HCT116 (cell line): ENCODE data around the gene SULT1A2. TPM values are rescaled to one million over a fixed set of nuclear protein-coding genes. Genes with fewer than 3 reads are reported as not detected.

Experiments
- ATAC-seq: fragments of 200-7000 bp; cut with Tn5 transposase; 2 replicates; pipeline ENCODE4 v1.9.1; 2020; ENCODE audit warnings: mild to moderate bottlenecking, moderate library complexity
- BruUV-seq: library from RNA; stranded (reverse); fragments of 400-500 nt; replicated peaks from 2 replicates; lab custom pipeline; 2021; lab: Mats Ljungman, UMichigan
- CTCF ChIA-PET: fragments of 300-600 bp; sonication (Branson Sonifier 250); formaldehyde crosslinking; loops from one replicate; lab custom pipeline; 2021; ENCODE audit warnings: antibody characterized with exemption; lab: Charles Lee
- POLR2A ChIA-PET: fragments of 300-600, 350-600 bp; sonication (Branson Sonifier 250); formaldehyde crosslinking; loops from one replicate; lab custom pipeline; 2021; ENCODE audit warnings: antibody characterized with exemption; lab: Charles Lee
- RAD21 ChIA-PET, 2 experiments: fragments of 300-600 bp; sonication (Branson Sonifier 250); formaldehyde crosslinking; loops; one replicate each; lab custom pipeline; 2023; ENCODE audit warnings: low total read pairs in 2 of 2; ENCODE audit not compliant: uncharacterized antibody in 2 of 2, unreplicated experiment in 2 of 2, low non-redundant PET in 1 of 2; lab: Charles Lee
- DNase-seq: peaks from one replicate; pipeline ENCODE4 v3.0.0-alpha.2; 2010; ENCODE audit warnings: low read depth, low spot score
- H2AFZ ChIP-seq: fragments of 200-600 bp; shearing (Covaris generic), sonication (generic); 2 replicates; pipeline ENCODE4 v1.6.1; 2017; ENCODE audit warnings: low read depth, mixed run types, mixed read lengths, antibody characterized with exemption, low read length; ENCODE audit not compliant: poor library complexity, severe bottlenecking
- H3K27ac ChIP-seq: 2 replicates; pipeline ENCODE4 v1.5.1; 2012; ENCODE audit warnings: low read depth, low read length
- H3K27me3 ChIP-seq: fragments of 200-600 bp; sonication (generic); 2 replicates; pipeline ENCODE4 v1.6.1; 2016; ENCODE audit warnings: mixed run types, low read length, mixed read lengths; ENCODE audit not compliant: insufficient read depth
- H3K36me3 ChIP-seq, 2 experiments: fragments of 200-500 bp in 1 of 2; fragments of 200-600 bp in 1 of 2; sonication (Bioruptor generic) in 1 of 2; sonication (generic) in 1 of 2; 2 replicates each; pipeline versions ENCODE4 v1.5.1 to v1.6.1; 2014 to 2016; ENCODE audit warnings: low read length in 2 of 2, inconsistent platforms in 1 of 2, mixed read lengths in 1 of 2, mixed run types in 1 of 2; ENCODE audit not compliant: insufficient read depth in 2 of 2, control insufficient read depth in 1 of 2
- H3K4me1 ChIP-seq, 2 experiments: fragments of 200-600 bp in 1 of 2; sonication (generic) in 1 of 2; 2 replicates each; pipeline versions ENCODE4 v1.5.1 to v1.6.1; 2012 to 2017; ENCODE audit warnings: low read length in 2 of 2, inconsistent platforms in 1 of 2, mild to moderate bottlenecking in 1 of 2, mixed read lengths in 1 of 2, mixed run types in 1 of 2, moderate library complexity in 1 of 2; ENCODE audit not compliant: insufficient read depth in 2 of 2, control insufficient read depth in 1 of 2
- H3K4me2 ChIP-seq: fragments of 200-600 bp; sonication (generic); 2 replicates; pipeline ENCODE4 v1.6.1; 2017; ENCODE audit warnings: mixed run types, low read length, mixed read lengths
- H3K4me3 ChIP-seq, 2 experiments: fragments of 200-600 bp in 1 of 2; sonication (generic) in 1 of 2; replicated peaks in 1 of 2; 2 replicates each; pipeline ENCODE4 v1.5.1; 2011 to 2016; ENCODE audit warnings: low read length in 2 of 2, control low read depth in 1 of 2, low read depth in 1 of 2, mild to moderate bottlenecking in 1 of 2, mixed read lengths in 1 of 2, mixed run types in 1 of 2
- H3K79me2 ChIP-seq: fragments of 200-600 bp; sonication (generic); 2 replicates; pipeline ENCODE4 v1.6.1; 2017; ENCODE audit warnings: mild to moderate bottlenecking, mixed run types, low read length, moderate library complexity, mixed read lengths; ENCODE audit not compliant: insufficient read depth
- H3K9ac ChIP-seq: fragments of 200-600 bp; sonication (generic); 2 replicates; pipeline ENCODE4 v1.6.1; 2016; ENCODE audit warnings: low read length, mixed read lengths
- H3K9me2 ChIP-seq: fragments of 200-600 bp; sonication (generic), shearing (Covaris generic); 2 replicates; pipeline ENCODE4 v1.6.1; 2017; ENCODE audit warnings: mixed run types, mild to moderate bottlenecking, moderate library complexity; ENCODE audit not compliant: insufficient read depth
- H3K9me3 ChIP-seq, 2 experiments: fragments of 200-500 bp in 1 of 2; fragments of 200-600 bp in 1 of 2; sonication (Bioruptor generic) in 1 of 2; sonication (generic) in 1 of 2; 2 replicates each; pipeline ENCODE4 v1.6.1; 2014 to 2017; ENCODE audit warnings: low read length in 2 of 2, mixed read lengths in 2 of 2, inconsistent platforms in 1 of 2, low read depth in 1 of 2, mild to moderate bottlenecking in 1 of 2, mixed run types in 1 of 2, moderate library complexity in 1 of 2; ENCODE audit not compliant: control insufficient read depth in 1 of 2, insufficient read depth in 1 of 2
- H4K20me1 ChIP-seq: fragments of 200-600 bp; sonication (generic), shearing (Covaris generic); 2 replicates; pipeline ENCODE4 v1.6.1; 2017; ENCODE audit warnings: mixed run types, mild to moderate bottlenecking, moderate library complexity; ENCODE audit not compliant: insufficient read depth
- ATF3 ChIP-seq: IDR thresholded peaks from 2 replicates; pipeline ENCODE4 v1.6.1; 2012
- CBX3 ChIP-seq: IDR thresholded peaks from 2 replicates; pipeline ENCODE4 v1.6.1; 2012; ENCODE audit warnings: low read depth
- EZH2 ChIP-seq: fragments of 200-600 bp; sonication (generic); IDR thresholded peaks from 2 replicates; pipeline ENCODE4 v1.6.1; 2017; ENCODE audit warnings: antibody characterized with exemption, mixed run types
- EZH2phosphoT487 ChIP-seq: fragments of 200-600 bp; IDR thresholded peaks from 2 replicates; pipeline ENCODE4 v1.6.1; 2018; ENCODE audit warnings: antibody characterized with exemption, borderline replicate concordance
- FOSL1 ChIP-seq: IDR thresholded peaks from 2 replicates; pipeline ENCODE4 v1.6.1; 2012; ENCODE audit warnings: low read depth
- MAX ChIP-seq: IDR thresholded peaks from 2 replicates; pipeline ENCODE4 v1.6.1; 2012
- POLR2AphosphoS5 ChIP-seq: IDR thresholded peaks from 2 replicates; pipeline ENCODE4 v1.6.1; 2011; ENCODE audit warnings: mild to moderate bottlenecking, low read depth, low read length, moderate library complexity
- SIN3A ChIP-seq: IDR thresholded peaks from 2 replicates; pipeline ENCODE4 v1.6.1; 2012; ENCODE audit warnings: low read depth
- SP1 ChIP-seq: IDR thresholded peaks from 2 replicates; pipeline ENCODE4 v1.6.1; 2012; ENCODE audit warnings: low read depth
- SRF ChIP-seq: IDR thresholded peaks from 2 replicates; pipeline ENCODE4 v1.6.1; 2012; ENCODE audit warnings: low read depth
- TCF7L2 ChIP-seq: IDR thresholded peaks from 2 replicates; pipeline ENCODE4 v1.7.0; 2011; ENCODE audit warnings: borderline replicate concordance, inconsistent platforms; ENCODE audit not compliant: insufficient read depth, insufficient read length; ENCODE audit errors: extremely low read depth
- YY1 ChIP-seq: IDR thresholded peaks from 2 replicates; pipeline ENCODE4 v1.6.1; 2011; ENCODE audit warnings: low read length, low read depth, moderate library complexity, mild to moderate bottlenecking; ENCODE audit not compliant: insufficient replicate concordance; ENCODE audit errors: extremely low read depth
- ZFX ChIP-seq: fragments of 450-650 bp; IDR thresholded peaks from 2 replicates; pipeline ENCODE4 v1.6.1; 2017
- ZNF274 ChIP-seq: fragments of 200-500 bp; sonication (Bioruptor generic); IDR thresholded peaks from 2 replicates; pipeline ENCODE4 v1.6.1; 2014; ENCODE audit warnings: mild to moderate bottlenecking, low read depth, low read length, inconsistent platforms
- intact Hi-C: fragments of 100-400 bp; cut with micrococcal nuclease; formaldehyde crosslinking; loops from 2 replicates; pipeline ENCODE4 v1.10.0; 2022
- total RNA-seq: library from RNA; stranded (reverse); gene quantifications from one replicate; pipeline ENCODE4 v1.2.1, GENCODE V29; 2021; ENCODE audit not compliant: unreplicated experiment
- TF ChIP-seq, protein P1 (sequence below): IDR thresholded peaks from 2 replicates; pipeline ENCODE4 v1.6.1; 2012; ENCODE audit warnings: low read depth
- TF ChIP-seq, protein P2 (sequence below): IDR thresholded peaks from 2 replicates; pipeline ENCODE4 v1.6.1; 2011; ENCODE audit warnings: mild to moderate bottlenecking, low read length, moderate library complexity; ENCODE audit not compliant: insufficient replicate concordance; ENCODE audit errors: extremely low read depth

Gene SULT1A2
- total RNA-seq, 1 experiment from 2014 or later: 1.9 TPM

- Histone ChIP-seq H4K20me1 (no peaks in the 10 kb centered on the region), H3K4me1 (no peaks in the 10 kb centered on the region), H3K4me2 (no peak overlapping the region), H3K4me3 (no peak overlapping the region), H2AFZ (no peak overlapping the region), H3K79me2 (no peaks in the 10 kb centered on the region), H3K36me3 (no peaks in the 10 kb centered on the region), H3K27me3 (no peaks in the 10 kb centered on the region), H3K9me3 (no peaks in the 10 kb centered on the region), H3K27ac (no peak overlapping the region)
- BruUV-seq: no TSS peak
- no peak for ATAC-seq
- intact Hi-C loops: loop anchor here (5.0 kb wide), 1 partner anchor 341 kb away; no protein-coding TSS in a partner anchor
- no peak for DNase-seq
- RAD21 ChIA-PET: no interaction called here
- TF ChIP-seq, protein P1, sequence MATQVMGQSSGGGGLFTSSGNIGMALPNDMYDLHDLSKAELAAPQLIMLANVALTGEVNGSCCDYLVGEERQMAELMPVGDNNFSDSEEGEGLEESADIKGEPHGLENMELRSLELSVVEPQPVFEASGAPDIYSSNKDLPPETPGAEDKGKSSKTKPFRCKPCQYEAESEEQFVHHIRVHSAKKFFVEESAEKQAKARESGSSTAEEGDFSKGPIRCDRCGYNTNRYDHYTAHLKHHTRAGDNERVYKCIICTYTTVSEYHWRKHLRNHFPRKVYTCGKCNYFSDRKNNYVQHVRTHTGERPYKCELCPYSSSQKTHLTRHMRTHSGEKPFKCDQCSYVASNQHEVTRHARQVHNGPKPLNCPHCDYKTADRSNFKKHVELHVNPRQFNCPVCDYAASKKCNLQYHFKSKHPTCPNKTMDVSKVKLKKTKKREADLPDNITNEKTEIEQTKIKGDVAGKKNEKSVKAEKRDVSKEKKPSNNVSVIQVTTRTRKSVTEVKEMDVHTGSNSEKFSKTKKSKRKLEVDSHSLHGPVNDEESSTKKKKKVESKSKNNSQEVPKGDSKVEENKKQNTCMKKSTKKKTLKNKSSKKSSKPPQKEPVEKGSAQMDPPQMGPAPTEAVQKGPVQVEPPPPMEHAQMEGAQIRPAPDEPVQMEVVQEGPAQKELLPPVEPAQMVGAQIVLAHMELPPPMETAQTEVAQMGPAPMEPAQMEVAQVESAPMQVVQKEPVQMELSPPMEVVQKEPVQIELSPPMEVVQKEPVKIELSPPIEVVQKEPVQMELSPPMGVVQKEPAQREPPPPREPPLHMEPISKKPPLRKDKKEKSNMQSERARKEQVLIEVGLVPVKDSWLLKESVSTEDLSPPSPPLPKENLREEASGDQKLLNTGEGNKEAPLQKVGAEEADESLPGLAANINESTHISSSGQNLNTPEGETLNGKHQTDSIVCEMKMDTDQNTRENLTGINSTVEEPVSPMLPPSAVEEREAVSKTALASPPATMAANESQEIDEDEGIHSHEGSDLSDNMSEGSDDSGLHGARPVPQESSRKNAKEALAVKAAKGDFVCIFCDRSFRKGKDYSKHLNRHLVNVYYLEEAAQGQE: no peak
- no peak for TF ChIP-seq SP1
- TF ChIP-seq SRF: no peak
- no peak for TF ChIP-seq ZNF274
- no peak for TF ChIP-seq MAX
- no peak for TF ChIP-seq YY1
- TF ChIP-seq EZH2phosphoT487: no peak
- TF ChIP-seq ATF3: no peak
- TF ChIP-seq FOSL1: no peak
- TF ChIP-seq CBX3: no peak
- no peak for TF ChIP-seq SIN3A
- TF ChIP-seq EZH2: no peak
- no peak for TF ChIP-seq POLR2AphosphoS5
- TF ChIP-seq, protein P2, sequence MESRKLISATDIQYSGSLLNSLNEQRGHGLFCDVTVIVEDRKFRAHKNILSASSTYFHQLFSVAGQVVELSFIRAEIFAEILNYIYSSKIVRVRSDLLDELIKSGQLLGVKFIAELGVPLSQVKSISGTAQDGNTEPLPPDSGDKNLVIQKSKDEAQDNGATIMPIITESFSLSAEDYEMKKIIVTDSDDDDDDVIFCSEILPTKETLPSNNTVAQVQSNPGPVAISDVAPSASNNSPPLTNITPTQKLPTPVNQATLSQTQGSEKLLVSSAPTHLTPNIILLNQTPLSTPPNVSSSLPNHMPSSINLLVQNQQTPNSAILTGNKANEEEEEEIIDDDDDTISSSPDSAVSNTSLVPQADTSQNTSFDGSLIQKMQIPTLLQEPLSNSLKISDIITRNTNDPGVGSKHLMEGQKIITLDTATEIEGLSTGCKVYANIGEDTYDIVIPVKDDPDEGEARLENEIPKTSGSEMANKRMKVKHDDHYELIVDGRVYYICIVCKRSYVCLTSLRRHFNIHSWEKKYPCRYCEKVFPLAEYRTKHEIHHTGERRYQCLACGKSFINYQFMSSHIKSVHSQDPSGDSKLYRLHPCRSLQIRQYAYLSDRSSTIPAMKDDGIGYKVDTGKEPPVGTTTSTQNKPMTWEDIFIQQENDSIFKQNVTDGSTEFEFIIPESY: no peak
- no peak for TF ChIP-seq ZFX
- TF ChIP-seq TCF7L2: no peak
- TF ChIP-seq, all 23 proteins: peak for 0
- no peaks in the 10 kb centered on the region for H3K9me2 ChIP-seq
- H3K9ac ChIP-seq: no peak overlapping the region
- POLR2A ChIA-PET: no interaction called here
- CTCF ChIA-PET: no interaction called here
These were observed 21.0 kb upstream of the SULT1A2 start for GRCh38 chr16:28617874-28618273.
